GM19372 (cell line): ENCODE results near the gene PLEKHG4B.
"Not testable (repeated sequence)": the region's sequence is repeated elsewhere in the genome, so short reads cannot be mapped to it uniquely, and the experiment has no call there.

Experiments used
- ATAC-seq: cut with Tn5 transposase; IDR thresholded peaks from one replicate; pipeline ENCODE4 v1.9.1; 2021; ENCODE audit warnings: mild to moderate bottlenecking, low read depth, moderate library complexity; ENCODE audit not compliant: unreplicated experiment

PLEKHG4B gene, protein sequence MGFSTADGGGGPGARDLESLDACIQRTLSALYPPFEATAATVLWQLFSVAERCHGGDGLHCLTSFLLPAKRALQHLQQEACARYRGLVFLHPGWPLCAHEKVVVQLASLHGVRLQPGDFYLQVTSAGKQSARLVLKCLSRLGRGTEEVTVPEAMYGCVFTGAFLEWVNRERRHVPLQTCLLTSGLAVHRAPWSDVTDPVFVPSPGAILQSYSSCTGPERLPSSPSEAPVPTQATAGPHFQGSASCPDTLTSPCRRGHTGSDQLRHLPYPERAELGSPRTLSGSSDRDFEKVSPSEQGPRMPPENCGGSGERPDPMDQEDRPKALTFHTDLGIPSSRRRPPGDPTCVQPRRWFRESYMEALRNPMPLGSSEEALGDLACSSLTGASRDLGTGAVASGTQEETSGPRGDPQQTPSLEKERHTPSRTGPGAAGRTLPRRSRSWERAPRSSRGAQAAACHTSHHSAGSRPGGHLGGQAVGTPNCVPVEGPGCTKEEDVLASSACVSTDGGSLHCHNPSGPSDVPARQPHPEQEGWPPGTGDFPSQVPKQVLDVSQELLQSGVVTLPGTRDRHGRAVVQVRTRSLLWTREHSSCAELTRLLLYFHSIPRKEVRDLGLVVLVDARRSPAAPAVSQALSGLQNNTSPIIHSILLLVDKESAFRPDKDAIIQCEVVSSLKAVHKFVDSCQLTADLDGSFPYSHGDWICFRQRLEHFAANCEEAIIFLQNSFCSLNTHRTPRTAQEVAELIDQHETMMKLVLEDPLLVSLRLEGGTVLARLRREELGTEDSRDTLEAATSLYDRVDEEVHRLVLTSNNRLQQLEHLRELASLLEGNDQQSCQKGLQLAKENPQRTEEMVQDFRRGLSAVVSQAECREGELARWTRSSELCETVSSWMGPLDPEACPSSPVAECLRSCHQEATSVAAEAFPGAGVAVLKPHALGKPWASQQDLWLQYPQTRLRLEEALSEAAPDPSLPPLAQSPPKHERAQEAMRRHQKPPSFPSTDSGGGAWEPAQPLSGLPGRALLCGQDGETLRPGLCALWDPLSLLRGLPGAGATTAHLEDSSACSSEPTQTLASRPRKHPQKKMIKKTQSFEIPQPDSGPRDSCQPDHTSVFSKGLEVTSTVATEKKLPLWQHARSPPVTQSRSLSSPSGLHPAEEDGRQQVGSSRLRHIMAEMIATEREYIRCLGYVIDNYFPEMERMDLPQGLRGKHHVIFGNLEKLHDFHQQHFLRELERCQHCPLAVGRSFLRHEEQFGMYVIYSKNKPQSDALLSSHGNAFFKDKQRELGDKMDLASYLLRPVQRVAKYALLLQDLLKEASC (N-terminal part only)

DNA sequence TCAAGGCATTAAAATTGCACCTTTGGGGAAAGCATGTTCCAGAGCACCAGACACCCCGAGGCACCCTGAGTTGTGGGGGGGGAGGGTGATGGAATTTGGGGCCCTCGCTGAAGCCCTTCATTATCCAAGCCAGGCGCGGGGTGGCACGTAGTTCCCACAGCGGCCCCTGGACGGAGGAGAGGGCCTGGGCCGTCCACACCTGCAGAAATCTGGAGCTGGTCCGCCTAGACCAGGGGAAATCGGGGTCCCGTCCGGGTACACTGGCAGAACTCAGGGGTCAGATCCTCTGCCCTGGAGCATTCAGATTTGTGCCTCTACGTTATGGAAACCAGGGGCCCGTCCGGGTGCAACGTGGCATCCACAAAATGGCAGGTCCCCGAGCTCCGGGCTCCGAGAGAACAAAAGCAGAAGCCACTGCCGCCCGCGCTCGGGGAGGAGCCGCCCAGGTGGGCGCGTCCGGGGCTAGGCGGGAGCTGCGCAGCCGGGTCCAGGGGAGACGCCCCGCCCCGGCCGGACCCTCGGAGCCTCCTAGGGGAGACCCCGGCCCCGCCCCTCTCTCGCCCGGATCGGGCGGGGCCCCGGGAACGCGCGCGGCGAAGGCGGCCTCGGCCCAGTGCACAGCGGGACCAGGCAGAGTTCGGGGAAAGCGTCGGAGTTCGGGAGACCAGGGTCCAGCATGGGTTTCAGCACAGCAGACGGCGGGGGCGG lies at the start of gene PLEKHG4B:
TSS of gene PLEKHG4B (plus strand) at position 613 of the 708 bp plus-strand sequence. CDS start at position 677, 64 bp downstream.
- ATAC-seq, result no peak

DNA sequence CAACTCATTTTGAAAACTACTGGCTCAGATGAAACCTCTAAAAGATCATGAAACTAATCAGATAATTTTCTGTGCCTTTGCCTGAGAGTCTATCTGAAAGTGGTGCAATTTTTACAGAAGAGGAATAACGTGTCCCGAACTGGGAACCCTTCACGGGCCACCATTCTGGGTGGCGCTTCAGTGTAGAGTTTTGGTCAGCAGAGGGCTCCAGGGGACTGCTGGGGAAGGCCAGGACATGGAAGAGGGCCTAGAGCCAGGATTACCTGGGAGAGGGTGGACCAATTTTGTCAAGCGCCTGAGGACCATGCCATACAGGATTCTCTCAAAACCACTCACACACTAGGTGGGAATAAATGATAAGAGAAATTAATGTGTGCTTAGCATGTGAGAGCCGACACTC lies 49.7 kb upstream of the PLEKHG4B start:
- ATAC-seq, result no peak

DNA sequence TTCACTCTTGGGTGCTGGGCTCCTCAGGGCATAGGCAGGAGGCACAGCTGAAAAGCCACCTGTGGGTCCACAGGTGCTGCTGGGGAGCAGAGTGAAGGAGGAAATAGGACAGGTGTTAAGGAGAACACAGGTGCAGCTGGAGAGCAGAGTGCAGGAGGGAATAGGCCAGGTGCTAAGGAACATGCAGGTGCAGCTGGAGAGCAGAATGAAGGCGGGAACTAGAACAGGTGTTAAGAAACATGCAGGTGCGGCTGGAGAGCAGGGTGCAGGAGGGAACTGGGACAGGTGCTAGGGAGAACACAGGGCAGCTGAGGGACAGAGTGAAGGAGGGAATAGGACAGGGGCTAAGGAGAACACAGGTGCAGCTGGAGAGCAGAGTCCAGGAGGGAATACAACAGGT lies 43.8 kb upstream of the PLEKHG4B start:
- ATAC-seq, result no peak

DNA sequence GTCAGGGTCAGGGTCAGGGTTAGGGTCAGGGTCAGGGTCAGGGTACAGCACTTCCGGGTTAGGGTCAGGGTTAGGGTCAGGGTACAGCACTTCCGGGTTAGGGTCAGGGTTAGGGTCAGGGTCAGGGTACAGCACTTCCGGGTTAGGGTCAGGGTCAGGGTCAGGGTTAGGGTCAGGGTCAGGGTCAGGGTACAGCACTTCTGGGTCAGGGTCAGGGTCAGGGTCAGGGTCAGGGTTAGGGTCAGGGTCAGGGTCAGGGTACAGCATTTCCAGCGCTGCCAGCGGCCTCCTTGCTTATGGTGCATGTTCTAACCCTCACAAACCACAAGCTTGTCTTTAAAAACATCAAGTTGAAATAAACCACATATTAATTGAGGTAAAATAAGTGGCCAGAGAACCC lies 42.4 kb upstream of the PLEKHG4B start:
- not testable (repeated sequence) for ATAC-seq

DNA sequence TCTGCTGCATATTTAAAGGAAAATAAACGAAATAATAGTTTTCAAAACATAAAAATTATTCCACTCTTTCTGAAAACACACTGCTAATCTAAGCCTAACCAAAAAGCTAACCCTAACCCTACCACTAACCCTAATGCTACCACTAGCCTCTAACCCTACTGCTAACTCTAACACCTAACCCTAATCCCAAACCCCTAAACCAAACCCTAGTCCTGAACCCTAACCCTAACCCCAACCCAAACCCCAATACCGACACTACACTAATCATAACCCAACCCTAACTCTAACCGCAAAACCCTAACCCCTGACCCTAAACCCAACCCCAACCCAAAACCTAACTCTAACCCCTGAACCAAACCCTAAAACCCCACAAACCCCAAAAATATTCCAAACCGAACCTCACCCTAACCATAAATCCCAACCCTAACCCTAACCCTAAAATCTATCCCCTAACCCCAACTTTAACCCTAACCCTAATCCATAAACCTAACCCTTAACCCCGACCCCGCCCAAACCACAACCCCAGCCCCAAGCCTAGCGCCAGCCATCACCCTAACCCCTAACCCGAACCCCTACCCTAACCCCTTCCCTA lies 41.9 kb upstream of the PLEKHG4B start:
- ATAC-seq, result no peak

DNA sequence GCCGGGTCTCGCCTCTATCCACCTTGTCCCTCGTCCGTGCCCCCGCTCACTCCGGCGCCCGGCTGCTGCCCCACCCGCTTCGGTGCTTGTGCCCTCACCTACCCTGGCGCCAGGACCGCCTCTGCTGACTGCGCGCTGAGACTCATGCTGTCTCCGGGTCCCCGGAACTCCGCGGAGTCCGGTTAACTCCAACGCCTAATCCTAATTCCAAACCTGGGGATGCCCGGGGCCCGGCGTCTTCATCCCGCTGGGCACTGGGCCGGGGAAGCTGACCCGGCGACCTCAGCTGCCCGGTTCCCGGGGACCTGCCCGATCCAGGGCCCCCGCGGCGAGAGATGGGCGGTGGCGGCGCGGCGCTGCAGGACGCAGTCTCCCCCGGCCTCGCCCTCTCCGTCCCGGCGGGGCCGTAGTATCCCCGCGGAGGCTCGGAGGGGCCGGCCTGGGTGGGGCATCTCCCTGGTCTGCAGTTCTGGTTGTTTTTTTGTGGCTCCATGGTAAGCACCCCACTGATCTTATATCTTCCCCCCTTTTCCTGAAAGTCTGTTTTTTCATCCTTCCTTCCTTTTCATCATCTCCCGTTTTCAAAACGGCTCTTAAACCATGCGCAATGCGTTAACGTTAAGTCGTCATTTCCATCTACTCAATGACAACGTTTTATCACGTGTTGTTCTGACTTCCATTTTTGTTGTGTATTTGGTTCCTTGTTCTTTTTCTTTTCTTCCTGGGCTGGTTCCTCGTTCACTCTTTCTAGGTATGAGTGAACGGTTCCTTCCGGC lies 41.1 kb upstream of the PLEKHG4B start:
- no peak for ATAC-seq

DNA sequence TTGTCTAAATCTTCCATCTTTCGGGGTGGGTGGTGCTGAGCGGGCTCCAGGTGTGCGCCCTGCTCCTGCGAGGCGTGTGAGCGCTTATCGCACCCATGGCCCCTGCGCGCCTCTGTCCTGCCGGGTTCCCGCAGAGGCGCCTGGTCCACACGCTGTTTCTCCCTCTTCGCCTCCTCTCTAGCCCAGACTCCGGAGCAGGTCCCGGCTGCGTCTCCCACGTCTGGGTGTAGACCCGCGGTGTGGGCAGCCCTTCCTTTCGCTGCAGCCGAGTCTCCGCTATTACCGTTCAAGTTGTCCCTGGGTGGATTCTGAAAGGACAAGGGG lies 40.5 kb upstream of the PLEKHG4B start:
- ATAC-seq, result no peak

DNA sequence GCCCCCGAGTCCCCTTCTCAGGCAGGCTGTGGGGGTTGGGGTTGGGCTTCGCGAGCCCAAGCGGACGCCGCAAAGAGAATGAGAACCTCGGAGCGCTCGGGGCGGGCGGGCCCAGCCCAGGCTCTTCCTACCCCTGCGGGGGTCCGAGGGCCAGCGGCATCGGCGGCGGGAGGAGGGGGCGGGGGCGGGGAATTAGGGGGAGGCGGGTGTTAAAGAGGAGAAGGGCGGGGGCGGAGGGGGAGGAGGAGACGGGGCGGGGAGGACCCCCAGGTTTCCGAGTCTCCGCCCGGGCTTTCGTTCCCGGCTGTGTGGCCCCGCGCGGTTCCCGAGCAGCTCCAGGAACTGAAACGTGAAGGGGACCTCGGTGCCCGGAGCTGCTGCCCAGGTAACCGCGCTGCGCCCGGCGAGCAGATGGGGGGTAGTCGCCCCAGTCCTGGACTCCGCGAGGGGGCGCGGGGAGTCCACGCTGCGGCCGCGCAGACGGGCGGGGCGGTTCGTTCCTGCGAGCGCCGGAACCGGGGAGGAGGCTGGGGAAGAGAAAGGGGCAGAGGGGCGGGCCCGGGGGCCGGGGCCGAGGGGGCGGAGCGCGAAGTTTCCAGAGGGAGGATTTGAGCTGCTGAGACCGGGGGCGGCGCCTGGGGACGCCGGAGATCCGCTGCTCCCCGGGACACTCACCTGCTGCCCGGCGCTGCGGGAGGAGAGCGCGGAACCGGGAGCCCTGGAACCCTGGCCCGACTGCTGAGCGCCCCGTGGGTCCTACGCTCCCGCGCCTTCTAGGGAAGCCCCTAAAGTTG lies 38.4 kb upstream of the PLEKHG4B start:
- ATAC-seq, result no peak

DNA sequence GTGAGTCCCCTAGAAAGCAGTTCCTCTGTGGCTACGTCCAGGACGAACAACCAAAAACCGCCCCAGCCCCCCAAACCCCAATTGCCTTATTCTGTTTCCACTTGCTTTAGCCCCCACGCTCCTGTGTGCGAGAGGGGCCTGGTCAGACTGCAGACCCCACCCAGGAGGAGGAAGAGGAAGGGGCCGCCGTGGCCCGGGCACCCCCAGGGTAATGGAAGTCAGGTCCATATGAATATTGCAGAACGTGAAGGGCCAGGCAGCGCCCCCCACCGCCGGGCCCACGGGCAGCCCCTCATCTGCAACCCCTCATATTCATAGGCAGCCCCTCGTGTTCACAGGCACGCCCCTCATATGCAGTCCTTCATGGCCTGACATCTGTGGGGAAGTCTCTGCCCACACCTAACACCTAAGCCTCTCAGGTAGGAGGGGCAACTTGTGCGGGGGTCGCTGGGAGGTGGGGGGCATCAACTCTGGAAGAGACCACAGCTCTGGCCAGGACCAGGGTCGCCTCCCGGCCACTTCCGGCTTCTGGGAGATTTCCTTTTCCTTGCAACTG lies 37.7 kb upstream of the PLEKHG4B start:
- no peak for ATAC-seq

DNA sequence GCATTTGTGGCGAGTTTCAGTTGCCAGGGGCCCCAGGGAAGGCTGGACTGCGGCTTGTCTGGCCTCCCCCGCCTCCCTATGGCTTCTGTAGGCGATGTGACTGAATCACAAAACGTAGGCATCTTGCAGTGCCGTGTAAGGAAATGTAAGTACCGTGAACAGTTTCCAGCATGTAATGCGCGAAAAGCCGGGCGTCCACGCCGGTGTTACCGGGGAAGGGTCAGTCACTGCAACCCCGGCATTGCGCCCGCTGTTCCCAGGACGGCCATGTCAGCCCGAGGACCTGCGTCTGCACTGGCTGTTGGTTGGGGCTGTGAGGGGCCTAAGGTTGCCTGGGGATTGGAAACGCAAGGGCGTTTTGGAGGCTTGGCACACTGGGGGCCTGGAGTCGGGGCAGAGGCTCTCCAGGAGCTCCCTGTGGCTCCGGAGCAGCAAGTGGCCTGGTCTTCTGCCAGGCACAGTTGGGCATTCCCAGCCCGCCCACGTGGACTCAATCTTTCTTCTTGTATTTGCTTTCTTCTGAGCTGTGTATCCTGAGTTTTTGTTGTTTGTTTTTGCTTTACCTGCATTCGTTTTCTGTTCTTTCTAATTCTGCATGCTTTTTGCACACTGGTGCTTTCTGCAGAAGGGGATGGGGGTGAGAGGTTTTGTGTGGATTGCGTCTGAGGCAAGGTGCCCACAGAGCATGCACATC lies 36.9 kb upstream of the PLEKHG4B start:
- no peak for ATAC-seq

DNA sequence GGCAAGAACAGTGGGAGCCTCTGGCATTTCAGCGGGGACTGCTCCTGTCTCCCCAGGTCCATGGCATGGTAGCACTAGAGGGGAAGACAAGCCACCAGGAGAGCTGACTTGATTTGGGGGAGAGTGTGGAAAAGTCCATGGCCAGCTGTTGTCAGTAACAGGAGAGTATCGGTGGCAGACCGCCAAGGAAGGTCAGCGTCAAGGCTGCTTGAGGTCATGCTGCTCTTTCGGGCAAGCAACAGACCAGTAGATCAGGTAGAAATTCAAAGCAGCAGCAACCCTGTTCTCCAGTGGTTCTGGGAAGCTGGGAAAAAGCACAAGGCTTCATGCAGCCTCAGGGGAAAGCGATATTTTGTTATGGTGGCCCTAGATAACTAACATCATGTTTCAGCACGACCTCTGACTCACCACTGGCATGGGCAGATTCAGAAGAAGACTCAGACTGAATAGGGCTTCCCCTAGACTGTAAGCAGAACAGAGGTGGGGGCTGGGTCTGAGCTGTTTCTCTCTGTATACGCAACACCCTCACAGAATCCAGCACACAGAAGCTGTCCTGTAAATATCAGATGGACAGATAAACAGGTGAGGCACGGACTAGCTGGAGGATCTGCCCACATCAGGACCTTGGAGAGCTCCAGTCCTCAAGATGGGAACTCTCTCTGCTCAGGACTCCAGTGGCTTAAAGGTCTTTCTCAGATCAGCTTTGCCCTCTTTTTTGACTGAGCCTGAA lies 35.2 kb upstream of the PLEKHG4B start:
- ATAC-seq, result no peak

DNA sequence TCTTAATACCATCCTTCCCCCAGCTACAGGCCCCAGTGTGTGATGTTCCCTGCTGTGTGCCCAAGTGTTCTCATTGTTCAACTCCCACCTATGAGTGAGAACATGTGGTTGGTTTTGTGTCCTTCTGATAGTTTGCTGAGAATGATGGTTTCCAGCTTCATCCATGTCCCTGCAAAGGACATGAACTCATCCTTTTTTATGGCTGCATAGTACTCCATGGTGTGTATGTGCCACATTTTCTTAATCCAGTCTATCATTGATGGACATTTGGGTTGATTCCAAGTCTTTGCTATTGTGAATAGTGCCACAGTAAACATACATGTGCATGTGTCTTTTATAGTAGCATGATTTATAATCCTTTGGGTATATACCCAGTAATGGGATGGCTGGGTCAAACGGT lies 31.7 kb upstream of the PLEKHG4B start:
- ATAC-seq, result not testable (repeated sequence)

DNA sequence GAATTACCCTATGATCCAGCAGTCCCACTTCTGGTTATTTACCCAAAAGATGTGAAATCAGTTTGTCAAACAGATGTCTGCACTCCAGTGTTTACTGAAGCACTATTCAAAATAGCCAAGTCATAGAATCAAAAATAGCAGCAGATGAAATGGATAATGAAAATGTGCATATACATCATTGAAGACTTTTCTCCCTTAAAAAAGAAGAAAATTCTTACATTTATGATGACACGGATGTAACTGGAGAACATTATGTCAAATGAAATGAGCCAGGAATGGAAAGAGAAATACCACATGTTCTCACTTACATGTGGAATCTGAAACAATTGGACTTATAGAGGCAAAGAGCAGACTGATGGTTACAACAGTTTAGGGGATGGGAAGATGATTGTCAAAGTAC lies 21.5 kb upstream of the PLEKHG4B start:
- no peak for ATAC-seq

DNA sequence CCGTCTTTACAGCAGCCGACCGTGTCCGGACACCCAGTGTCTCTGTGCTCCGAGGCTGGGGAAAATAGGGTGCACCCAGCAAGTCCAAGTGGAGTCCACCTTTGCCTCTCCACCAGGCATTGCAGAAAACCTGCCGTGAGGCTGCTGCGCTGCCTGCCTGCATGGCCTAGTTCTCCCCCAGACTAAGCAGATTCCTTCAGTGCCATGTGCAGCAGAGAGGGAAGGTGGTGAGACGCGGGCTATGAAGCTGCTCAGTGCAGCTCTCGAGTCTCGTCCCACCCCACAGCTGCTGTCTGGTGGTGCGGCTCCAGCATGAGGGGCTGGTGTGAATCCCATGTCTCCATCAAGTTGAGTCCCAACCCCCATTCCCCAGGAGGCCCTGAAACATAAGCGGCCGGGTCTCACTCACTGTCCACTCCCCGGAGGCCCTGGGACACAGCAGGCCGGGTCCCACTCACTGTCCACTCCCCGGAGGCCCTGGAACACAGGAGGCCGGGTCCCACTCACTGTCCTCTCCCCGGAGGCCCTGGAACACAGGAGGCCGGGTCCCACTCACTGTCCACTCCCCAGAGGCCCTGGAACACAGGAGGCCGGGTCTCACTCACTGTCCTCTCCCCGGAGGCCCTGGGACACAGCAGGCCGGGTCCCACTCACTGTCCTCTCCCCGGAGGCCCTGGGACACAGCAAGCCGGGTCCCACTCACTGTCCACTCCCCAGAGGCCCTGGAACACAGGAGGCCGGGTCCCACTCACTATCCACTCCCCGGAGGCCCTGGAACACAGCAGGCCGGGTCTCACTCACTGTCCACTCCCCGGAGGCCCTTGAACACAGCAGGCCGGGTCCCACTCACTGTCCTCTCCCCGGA lies 19.4 kb upstream of the PLEKHG4B start:
- ATAC-seq, result not testable (repeated sequence)

DNA sequence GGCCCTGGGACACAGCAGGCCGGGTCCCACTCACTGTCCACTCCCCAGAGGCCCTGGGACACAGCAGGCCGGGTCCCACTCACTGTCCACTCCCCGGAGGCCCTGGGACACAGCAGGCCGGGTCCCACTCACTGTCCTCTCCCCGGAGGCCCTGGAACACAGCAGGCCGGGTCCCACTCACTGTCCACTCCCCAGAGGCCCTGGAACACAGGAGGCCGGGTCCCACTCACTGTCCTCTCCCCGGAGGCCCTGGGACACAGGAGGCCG lies 18.9 kb upstream of the PLEKHG4B start:
- not testable (repeated sequence) for ATAC-seq
